GM19372 (cell line): ENCODE results near the gene GPC5.

Experiments used
- ATAC-seq: cut with Tn5 transposase; IDR thresholded peaks from one replicate; pipeline ENCODE4 v1.9.1; 2021; ENCODE audit warnings: mild to moderate bottlenecking, low read depth, moderate library complexity; ENCODE audit not compliant: unreplicated experiment

The GPC5 gene

GRCh38 chr13:91698767-91699166, 300.3 kb downstream of the GPC5 start:
- ATAC-seq: no peak

- ATAC-seq: no peak
These were observed 301.4 kb downstream of the GPC5 start for GRCh38 chr13:91699863-91700262.

- ATAC-seq: no peak
These were observed 303.6 kb downstream of the GPC5 start for GRCh38 chr13:91701975-91702374.

GRCh38 chr13:91702411-91702810, 304.0 kb downstream of the GPC5 start:
- ATAC-seq: no peak

- no peak for ATAC-seq
These were observed 306.0 kb downstream of the GPC5 start for GRCh38 chr13:91704398-91704797.

GRCh38 chr13:91708558-91708957, 310.1 kb downstream of the GPC5 start:
- no peak for ATAC-seq

- no peak for ATAC-seq
These were observed 310.8 kb downstream of the GPC5 start for GRCh38 chr13:91709180-91709579.

GRCh38 chr13:91710733-91711132, 312.3 kb downstream of the GPC5 start:
- ATAC-seq: no peak

- ATAC-seq: no peak
These were observed 316.4 kb downstream of the GPC5 start for GRCh38 chr13:91714855-91715254.

GRCh38 chr13:91716436-91717065, 318.1 kb downstream of the GPC5 start:
- ATAC-seq: no peak

- ATAC-seq: no peak
These were observed 320.6 kb downstream of the GPC5 start for GRCh38 chr13:91719033-91719432.

- no peak for ATAC-seq
These were observed 323.0 kb downstream of the GPC5 start for GRCh38 chr13:91721413-91721812.

- no peak for ATAC-seq
These were observed 324.0 kb downstream of the GPC5 start for GRCh38 chr13:91722267-91722884.

GRCh38 chr13:91724591-91724990, 326.2 kb downstream of the GPC5 start:
- ATAC-seq: no peak

- no peak for ATAC-seq
These were observed 327.2 kb downstream of the GPC5 start for GRCh38 chr13:91725646-91726045.

- no peak for ATAC-seq
These were observed 328.2 kb downstream of the GPC5 start for GRCh38 chr13:91726671-91727070.

GRCh38 chr13:91729859-91730258, 331.4 kb downstream of the GPC5 start:
- ATAC-seq: no peak

GRCh38 chr13:91739751-91740150, 341.3 kb downstream of the GPC5 start:
- no peak for ATAC-seq

- no peak for ATAC-seq
These were observed 342.3 kb downstream of the GPC5 start for GRCh38 chr13:91740756-91741155.

GRCh38 chr13:91741925-91742324, 343.5 kb downstream of the GPC5 start:
- no peak for ATAC-seq

- ATAC-seq: no peak
These were observed 345.9 kb downstream of the GPC5 start for GRCh38 chr13:91744284-91744683.

GRCh38 chr13:91745967-91746366, 347.5 kb downstream of the GPC5 start:
- ATAC-seq: no peak
